ENCODE data around the gene WDR83. TPM values are rescaled to one million over a fixed set of nuclear protein-coding genes. Genes with fewer than 3 reads are reported as not detected.
A peak's percentile ranks its signal among the peaks of the same experiment; 100 is the strongest.

Gene WDR83
- total and polyA plus RNA-seq, 2 of the 8 experiments (the other 6 are each of a cell fraction or from before 2014, with no cell fraction given), result 12.6 to 15.3 TPM

Small RNA genes within 50 kb of the gene (small RNA-seq; reads per million reads assigned to genes)
- gene SNORD41 (ENCODE audit: insufficient read depth), result 28.3 reads per million, percentile 94 among the genes with 10 or more reads in this experiment

Other genes with a start within 250 kb of the WDR83 start
- 7.8 and 9.2 TPM in 2 replicates for gene ZNF443, start 225.8 kb upstream of the WDR83 start, total RNA-seq (2021; fragmentation: NEBNext Ultra II Directional; extraction: Animal tissue kit (Norgen Biotek cat#: 25700))
- gene ZNF443, start 225.8 kb upstream of the WDR83 start, polyA plus RNA-seq (2011; rRNA removed), result 0.74 and 1.4 TPM in 2 replicates
- gene ZNF709, start 182.0 kb upstream of the WDR83 start, total RNA-seq (2021; fragmentation: NEBNext Ultra II Directional; extraction: Animal tissue kit (Norgen Biotek cat#: 25700)), result 2.0 and 2.2 TPM in 2 replicates
- 0.86 and 1.3 TPM in 2 replicates for gene ZNF709, start 182.0 kb upstream of the WDR83 start, polyA plus RNA-seq (2011; rRNA removed)
- gene ZNF564, start 115.3 kb upstream of the WDR83 start, total RNA-seq (2021; fragmentation: NEBNext Ultra II Directional; extraction: Animal tissue kit (Norgen Biotek cat#: 25700)), result 7.8 and 10.4 TPM in 2 replicates
- 0.89 and 0.91 TPM in 2 replicates for gene ZNF564, start 115.3 kb upstream of the WDR83 start, polyA plus RNA-seq (2011; rRNA removed)
- 9.0 TPM in 2 replicates for gene ZNF490, start 56.0 kb upstream of the WDR83 start, total RNA-seq (2021; fragmentation: NEBNext Ultra II Directional; extraction: Animal tissue kit (Norgen Biotek cat#: 25700))
- 1.6 and 1.7 TPM in 2 replicates for gene ZNF490, start 56.0 kb upstream of the WDR83 start, polyA plus RNA-seq (2011; rRNA removed)
- 18.6 and 20.1 TPM in 2 replicates for gene ZNF791, start 55.9 kb upstream of the WDR83 start, total RNA-seq (2021; fragmentation: NEBNext Ultra II Directional; extraction: Animal tissue kit (Norgen Biotek cat#: 25700))
- 3.1 and 4.1 TPM in 2 replicates for gene ZNF791, start 55.9 kb upstream of the WDR83 start, polyA plus RNA-seq (2011; rRNA removed)
- 71.1 and 76.3 TPM in 2 replicates for gene MAN2B1, start 65 bp upstream of the WDR83 start, total RNA-seq (2021; fragmentation: NEBNext Ultra II Directional; extraction: Animal tissue kit (Norgen Biotek cat#: 25700))
- 55.3 and 73.6 TPM in 2 replicates for gene MAN2B1, start 65 bp upstream of the WDR83 start, polyA plus RNA-seq (2011; rRNA removed)
- gene DHPS, start 15.1 kb downstream of the WDR83 start, total RNA-seq (2021; fragmentation: NEBNext Ultra II Directional; extraction: Animal tissue kit (Norgen Biotek cat#: 25700)), result 86.6 and 88.8 TPM in 2 replicates
- gene DHPS, start 15.1 kb downstream of the WDR83 start, polyA plus RNA-seq (2011; rRNA removed), result 99.6 and 118 TPM in 2 replicates
- not detected in 2 replicates for gene GNG14, start 21.2 kb downstream of the WDR83 start, total RNA-seq (2021; fragmentation: NEBNext Ultra II Directional; extraction: Animal tissue kit (Norgen Biotek cat#: 25700))
- not detected in 2 replicates for gene GNG14, start 21.2 kb downstream of the WDR83 start, polyA plus RNA-seq (2011; rRNA removed)
- gene FBXW9, start 29.8 kb downstream of the WDR83 start, total RNA-seq (2021; fragmentation: NEBNext Ultra II Directional; extraction: Animal tissue kit (Norgen Biotek cat#: 25700)), result 10.8 and 11.1 TPM in 2 replicates
- gene FBXW9, start 29.8 kb downstream of the WDR83 start, polyA plus RNA-seq (2011; rRNA removed), result 30.1 and 36.4 TPM in 2 replicates
- gene TNPO2, start 57.1 kb downstream of the WDR83 start, total RNA-seq (2021; fragmentation: NEBNext Ultra II Directional; extraction: Animal tissue kit (Norgen Biotek cat#: 25700)), result 110 and 112 TPM in 2 replicates
- 121 and 136 TPM in 2 replicates for gene TNPO2, start 57.1 kb downstream of the WDR83 start, polyA plus RNA-seq (2011; rRNA removed)
- 149 and 156 TPM in 2 replicates for gene TRIR, start 67.9 kb downstream of the WDR83 start, total RNA-seq (2021; fragmentation: NEBNext Ultra II Directional; extraction: Animal tissue kit (Norgen Biotek cat#: 25700))
- 130 and 167 TPM in 2 replicates for gene TRIR, start 67.9 kb downstream of the WDR83 start, polyA plus RNA-seq (2011; rRNA removed)
- gene GET3, start 70.7 kb downstream of the WDR83 start, total RNA-seq (2021; fragmentation: NEBNext Ultra II Directional; extraction: Animal tissue kit (Norgen Biotek cat#: 25700)), result 105 and 106 TPM in 2 replicates
- 297 and 304 TPM in 2 replicates for gene GET3, start 70.7 kb downstream of the WDR83 start, polyA plus RNA-seq (2011; rRNA removed)
- gene BEST2, start 85.0 kb downstream of the WDR83 start, total RNA-seq (2021; fragmentation: NEBNext Ultra II Directional; extraction: Animal tissue kit (Norgen Biotek cat#: 25700)), result 4.6 TPM in 2 replicates
- gene BEST2, start 85.0 kb downstream of the WDR83 start, polyA plus RNA-seq (2011; rRNA removed), result 7.3 and 11.6 TPM in 2 replicates
- 59.3 and 63.2 TPM in 2 replicates for gene HOOK2, start 108.7 kb downstream of the WDR83 start, total RNA-seq (2021; fragmentation: NEBNext Ultra II Directional; extraction: Animal tissue kit (Norgen Biotek cat#: 25700))
- 23.8 and 39.2 TPM in 2 replicates for gene HOOK2, start 108.7 kb downstream of the WDR83 start, polyA plus RNA-seq (2011; rRNA removed)
- gene JUNB, start 124.7 kb downstream of the WDR83 start, total RNA-seq (2021; fragmentation: NEBNext Ultra II Directional; extraction: Animal tissue kit (Norgen Biotek cat#: 25700)), result 7.4 and 8.6 TPM in 2 replicates
- gene JUNB, start 124.7 kb downstream of the WDR83 start, polyA plus RNA-seq (2011; rRNA removed), result 10.0 and 14.1 TPM in 2 replicates
- gene PRDX2, start 135.0 kb downstream of the WDR83 start, total RNA-seq (2021; fragmentation: NEBNext Ultra II Directional; extraction: Animal tissue kit (Norgen Biotek cat#: 25700)), result 380 and 404 TPM in 2 replicates
- gene PRDX2, start 135.0 kb downstream of the WDR83 start, polyA plus RNA-seq (2011; rRNA removed), result 748 and 904 TPM in 2 replicates
- 41.3 and 42.3 TPM in 2 replicates for gene THSD8, start 135.3 kb downstream of the WDR83 start, total RNA-seq (2021; fragmentation: NEBNext Ultra II Directional; extraction: Animal tissue kit (Norgen Biotek cat#: 25700))
- 3.4 and 8.2 TPM in 2 replicates for gene THSD8, start 135.3 kb downstream of the WDR83 start, polyA plus RNA-seq (2011; rRNA removed)
- gene RNASEH2A, start 139.8 kb downstream of the WDR83 start, total RNA-seq (2021; fragmentation: NEBNext Ultra II Directional; extraction: Animal tissue kit (Norgen Biotek cat#: 25700)), result 67.5 and 67.9 TPM in 2 replicates
- 120 and 141 TPM in 2 replicates for gene RNASEH2A, start 139.8 kb downstream of the WDR83 start, polyA plus RNA-seq (2011; rRNA removed)
- 4.8 and 5.8 TPM in 2 replicates for gene RTBDN, start 167.8 kb downstream of the WDR83 start, total RNA-seq (2021; fragmentation: NEBNext Ultra II Directional; extraction: Animal tissue kit (Norgen Biotek cat#: 25700))
- 4.0 and 4.4 TPM in 2 replicates for gene RTBDN, start 167.8 kb downstream of the WDR83 start, polyA plus RNA-seq (2011; rRNA removed)
- gene MAST1, start 171.7 kb downstream of the WDR83 start, total RNA-seq (2021; fragmentation: NEBNext Ultra II Directional; extraction: Animal tissue kit (Norgen Biotek cat#: 25700)), result 25.2 and 28.3 TPM in 2 replicates
- gene MAST1, start 171.7 kb downstream of the WDR83 start, polyA plus RNA-seq (2011; rRNA removed), result 15.6 and 27.5 TPM in 2 replicates
- 32.9 and 33.2 TPM in 2 replicates for gene DNASE2, start 214.6 kb downstream of the WDR83 start, total RNA-seq (2021; fragmentation: NEBNext Ultra II Directional; extraction: Animal tissue kit (Norgen Biotek cat#: 25700))
- 48.2 and 58.2 TPM in 2 replicates for gene DNASE2, start 214.6 kb downstream of the WDR83 start, polyA plus RNA-seq (2011; rRNA removed)
- gene KLF1, start 220.4 kb downstream of the WDR83 start, total RNA-seq (2021; fragmentation: NEBNext Ultra II Directional; extraction: Animal tissue kit (Norgen Biotek cat#: 25700)), result 0.59 and 0.84 TPM in 2 replicates
- 0.91 and 1.0 TPM in 2 replicates for gene KLF1, start 220.4 kb downstream of the WDR83 start, polyA plus RNA-seq (2011; rRNA removed)
- 63.8 and 67.3 TPM in 2 replicates for gene GCDH, start 224.4 kb downstream of the WDR83 start, total RNA-seq (2021; fragmentation: NEBNext Ultra II Directional; extraction: Animal tissue kit (Norgen Biotek cat#: 25700))
- 89.4 and 134 TPM in 2 replicates for gene GCDH, start 224.4 kb downstream of the WDR83 start, polyA plus RNA-seq (2011; rRNA removed)

Data from H1 (cell line).